Stromal cell of bone marrow (primary cell): ENCODE data around the gene ADAMTS2.
"Not testable (repeated sequence)": the region's sequence is repeated elsewhere in the genome, so short reads cannot be mapped to it uniquely, and the experiment has no call there.

Experiments used
- DNase-seq: peaks from one replicate; pipeline ENCODE4 v3.0.0-alpha.2; 2012; ENCODE audit warnings: low read depth

ADAMTS2 gene

GRCh38 chr5:179325296-179326031, 19.8 kb downstream of the ADAMTS2 start:
- DNase-seq, result no peak

- no peak for DNase-seq
Observed at GRCh38 chr5:179324760-179325295, 20.4 kb downstream of the ADAMTS2 start.

GRCh38 chr5:179324316-179324715, 20.9 kb downstream of the ADAMTS2 start:
- not testable (repeated sequence) for DNase-seq

- DNase-seq, result no peak
Observed at GRCh38 chr5:179323026-179323870, 22.0 kb downstream of the ADAMTS2 start.

GRCh38 chr5:179322071-179323025, 22.9 kb downstream of the ADAMTS2 start:
- DNase-seq, result no peak

GRCh38 chr5:179321206-179321987, 23.9 kb downstream of the ADAMTS2 start:
- DNase-seq, result no peak

GRCh38 chr5:179319741-179320281, 25.4 kb downstream of the ADAMTS2 start:
- DNase-seq, result peak; percentile 72

- DNase-seq, result no peak
Observed at GRCh38 chr5:179319123-179319522, 26.1 kb downstream of the ADAMTS2 start.

- DNase-seq, result no peak
Observed at GRCh38 chr5:179318221-179318955, 26.9 kb downstream of the ADAMTS2 start.

GRCh38 chr5:179317411-179318220, 27.6 kb downstream of the ADAMTS2 start:
- no peak for DNase-seq

- DNase-seq, result no peak
Observed at GRCh38 chr5:179316982-179317381, 28.3 kb downstream of the ADAMTS2 start.

GRCh38 chr5:179316111-179316551, 29.1 kb downstream of the ADAMTS2 start:
- no peak for DNase-seq

- DNase-seq, result no peak
Observed at GRCh38 chr5:179315356-179315890, 29.8 kb downstream of the ADAMTS2 start.

GRCh38 chr5:179314606-179315355, 30.5 kb downstream of the ADAMTS2 start:
- no peak for DNase-seq

GRCh38 chr5:179313849-179314521, 31.3 kb downstream of the ADAMTS2 start:
- peak; percentile 89 for DNase-seq

GRCh38 chr5:179312557-179313235, 32.6 kb downstream of the ADAMTS2 start:
- no peak for DNase-seq

GRCh38 chr5:179311581-179311980, 33.7 kb downstream of the ADAMTS2 start:
- DNase-seq, result no peak
